HG03039 (cell line): ENCODE data around the gene CLDN19.
"Not testable (repeated sequence)": the region's sequence is repeated elsewhere in the genome, so short reads cannot be mapped to it uniquely, and the experiment has no call there.

Experiments
- ATAC-seq: cut with Tn5 transposase; IDR thresholded peaks from one replicate; pipeline ENCODE4 v1.9.1; 2021; ENCODE audit warnings: mild to moderate bottlenecking, moderate library complexity; ENCODE audit not compliant: unreplicated experiment

The CLDN19 gene

GRCh38 chr1:42714441-42714840 is 25.6 kb downstream of the CLDN19 start:
- not testable (repeated sequence) for ATAC-seq

- no peak for ATAC-seq
Observed at GRCh38 chr1:42713293-42713692, 26.7 kb downstream of the CLDN19 start.

GRCh38 chr1:42712808-42713207 is 27.2 kb downstream of the CLDN19 start:
- ATAC-seq: not testable (repeated sequence)

DNA sequence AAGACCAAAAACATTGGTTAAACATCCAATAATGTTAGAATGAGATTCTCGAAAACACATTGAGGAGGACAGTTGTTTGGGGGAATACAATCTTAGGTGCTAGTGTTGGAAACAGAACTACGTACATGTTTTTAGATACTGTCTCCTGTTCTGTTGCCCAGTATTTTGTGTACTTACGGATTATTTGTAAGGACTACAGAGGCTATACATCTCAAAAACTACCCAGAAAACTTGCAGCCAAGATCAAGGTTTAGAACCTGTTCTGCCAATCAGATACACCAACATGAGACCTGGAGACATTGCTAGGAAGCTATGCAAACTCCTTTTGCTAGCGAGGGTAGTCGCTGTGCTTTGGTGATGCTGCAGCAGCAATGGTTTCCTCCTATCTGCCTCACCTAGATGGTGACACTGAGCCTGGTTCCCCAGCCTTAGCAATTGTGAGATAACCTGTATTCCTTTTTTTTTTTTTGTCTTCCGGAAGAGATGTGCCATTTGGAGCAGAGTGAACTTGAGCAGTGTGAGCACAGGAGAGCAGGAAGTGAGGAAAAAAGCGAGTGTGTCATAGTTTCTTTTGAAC is 36.1 kb downstream of the CLDN19 start:
- no peak for ATAC-seq

- ATAC-seq: no peak
Observed at GRCh38 chr1:42700006-42700405, 40.0 kb downstream of the CLDN19 start.

DNA sequence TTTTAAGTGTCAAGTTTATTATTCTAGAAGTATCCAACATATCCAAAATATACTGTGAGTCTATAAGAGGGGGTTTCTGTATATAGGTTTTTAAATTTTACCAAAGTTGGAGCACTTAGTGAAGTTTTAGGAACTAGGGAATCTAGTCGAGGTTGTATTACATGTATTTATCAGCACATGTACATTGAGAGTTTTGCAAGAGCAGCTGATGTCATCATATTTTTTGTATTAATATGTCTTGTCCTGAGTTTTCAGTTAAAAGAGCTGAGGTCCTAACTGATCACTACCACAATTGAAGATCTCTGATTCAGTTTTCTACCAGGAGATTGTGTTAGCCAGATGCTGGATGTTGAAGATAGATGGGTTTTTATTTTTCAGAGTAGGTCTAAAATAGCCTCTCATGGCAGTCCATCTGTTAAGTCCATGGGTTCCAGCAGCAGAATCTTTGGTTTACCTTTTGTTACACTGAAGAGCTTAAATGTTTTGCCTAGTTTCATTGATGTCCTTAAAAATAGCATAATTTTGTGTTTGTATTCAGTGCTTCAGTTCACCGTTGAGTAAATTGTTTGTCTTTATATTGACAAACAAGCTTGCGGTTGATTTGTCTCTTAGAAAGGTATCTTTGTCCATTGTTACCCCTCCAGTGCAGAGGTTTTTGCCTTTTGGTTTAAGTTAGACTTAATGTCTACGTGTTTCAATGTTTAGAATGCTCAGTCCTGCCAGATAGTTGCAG is 41.8 kb downstream of the CLDN19 start:
- ATAC-seq: no peak

DNA sequence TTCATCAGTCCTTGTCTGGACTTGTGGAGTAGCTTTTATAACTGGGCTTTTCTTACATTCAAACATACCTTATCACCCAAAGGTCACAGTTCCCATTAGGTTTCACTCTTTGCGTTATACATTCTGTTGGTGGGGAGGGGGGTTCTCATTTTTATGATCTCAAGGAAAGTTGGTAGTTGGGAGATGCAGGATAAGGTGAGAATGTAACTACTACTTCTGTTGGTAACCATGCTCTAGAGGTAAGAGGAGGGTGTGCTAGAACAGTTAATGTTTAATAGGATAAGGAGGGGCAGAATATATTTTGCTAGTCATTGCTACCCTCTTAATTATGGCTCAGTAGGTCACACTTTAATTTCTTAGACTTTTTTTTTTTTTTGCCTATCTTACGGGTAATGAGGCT is 47.1 kb downstream of the CLDN19 start:
- no peak for ATAC-seq

DNA sequence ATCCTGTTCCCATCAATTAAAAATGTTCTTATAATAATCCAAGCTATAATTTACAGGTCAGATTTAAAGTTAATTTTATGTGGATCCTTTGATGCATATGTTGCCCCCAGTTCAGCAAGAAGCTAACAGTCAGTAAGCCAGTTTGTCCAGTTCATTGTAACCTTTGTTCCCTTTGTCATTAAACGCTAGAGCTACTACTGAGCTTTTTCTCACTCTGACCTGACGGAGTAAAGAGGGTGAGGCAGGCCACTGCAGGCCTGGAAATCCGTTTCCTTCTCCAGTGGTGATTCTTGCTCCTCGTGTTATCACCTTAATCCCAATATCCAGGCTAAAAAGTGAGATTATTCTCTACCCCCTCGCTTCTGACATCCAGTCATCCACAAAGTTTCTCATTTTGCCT is 47.6 kb downstream of the CLDN19 start:
- no peak for ATAC-seq

DNA sequence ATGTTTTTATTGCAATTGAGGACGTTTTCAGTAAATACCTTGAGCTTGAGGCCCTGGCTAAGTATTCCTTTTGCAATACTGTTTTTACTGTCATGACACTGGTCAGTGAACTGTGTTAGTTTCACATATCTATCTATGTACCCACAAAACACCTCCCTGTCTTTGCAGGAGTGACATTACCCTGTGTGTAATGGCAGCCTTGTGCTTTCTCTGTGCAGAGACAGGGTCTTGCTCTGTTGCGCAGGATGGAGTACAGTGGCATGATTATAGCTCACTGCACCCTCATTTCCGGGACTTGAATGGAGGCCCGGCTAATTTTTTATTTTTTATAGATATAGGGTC is 48.9 kb downstream of the CLDN19 start:
- no peak for ATAC-seq

DNA sequence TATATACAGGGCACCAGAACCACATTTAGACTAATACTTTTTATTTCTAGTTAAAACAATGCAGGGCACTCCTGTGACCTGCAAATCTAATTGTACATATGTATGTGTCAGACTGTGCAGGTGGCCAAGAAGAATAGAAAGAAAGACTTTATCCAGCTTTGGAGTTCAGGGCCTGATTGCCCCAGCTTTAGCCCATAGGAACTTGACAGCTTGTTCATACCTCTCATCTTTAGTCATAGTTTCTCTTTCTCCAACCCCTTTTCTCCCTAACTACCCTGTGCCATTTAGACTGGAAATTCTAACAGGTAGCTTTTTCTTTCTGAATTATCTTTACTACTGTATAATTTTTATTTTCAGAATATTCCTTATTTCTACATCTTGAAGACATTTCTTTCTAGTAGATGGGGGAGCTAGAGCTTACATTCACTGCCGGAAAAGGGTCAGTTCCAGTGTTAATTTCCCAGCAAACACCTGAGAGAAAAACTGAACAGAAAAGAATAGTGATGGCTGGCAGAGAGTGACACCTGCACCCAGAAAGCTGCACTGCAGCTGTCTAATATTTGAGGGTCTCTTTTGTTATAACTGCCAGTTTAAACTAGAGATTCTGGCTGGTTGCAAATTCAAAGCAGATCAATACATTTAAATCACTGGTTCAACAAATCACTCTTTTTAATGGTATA is 49.4 kb downstream of the CLDN19 start:
- no peak for ATAC-seq

DNA sequence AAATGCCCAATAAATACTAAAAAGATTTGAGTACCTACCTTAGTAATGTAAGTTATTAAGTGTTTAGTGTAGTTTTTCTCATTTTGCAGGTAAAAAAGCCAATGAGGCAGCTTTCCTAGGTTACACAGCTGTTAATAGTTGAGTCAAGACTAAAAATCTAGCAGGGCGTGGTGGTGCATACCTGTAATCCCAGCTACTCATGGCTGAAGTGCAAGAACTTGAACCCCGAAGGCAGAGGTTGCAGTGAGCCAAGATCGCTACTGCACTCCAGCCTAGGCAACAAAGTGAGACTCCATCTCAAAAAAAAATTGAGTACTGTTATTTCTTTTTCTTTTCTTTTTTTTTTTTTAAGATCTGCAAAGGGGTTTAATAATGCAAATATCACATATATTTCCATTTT is 50.1 kb downstream of the CLDN19 start:
- no peak for ATAC-seq

DNA sequence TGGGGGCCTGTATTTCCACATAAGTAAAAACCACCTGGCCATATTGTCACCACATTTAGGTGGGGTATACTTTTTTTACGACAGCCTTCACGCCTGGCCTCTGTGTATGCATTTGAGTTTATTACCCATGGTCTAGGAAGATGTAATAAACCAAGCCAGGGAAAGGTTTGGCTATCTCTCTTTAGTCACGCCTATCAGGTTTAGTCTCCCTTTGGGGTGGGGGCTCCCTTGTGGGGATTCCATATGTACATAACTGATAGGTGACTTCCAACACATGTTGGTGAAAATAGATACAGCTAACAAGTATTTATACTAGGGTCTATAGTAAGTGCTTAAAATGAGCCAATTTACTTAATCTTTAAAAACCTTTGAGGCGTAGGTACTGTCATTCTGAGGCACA is 53.6 kb downstream of the CLDN19 start:
- ATAC-seq: no peak

DNA sequence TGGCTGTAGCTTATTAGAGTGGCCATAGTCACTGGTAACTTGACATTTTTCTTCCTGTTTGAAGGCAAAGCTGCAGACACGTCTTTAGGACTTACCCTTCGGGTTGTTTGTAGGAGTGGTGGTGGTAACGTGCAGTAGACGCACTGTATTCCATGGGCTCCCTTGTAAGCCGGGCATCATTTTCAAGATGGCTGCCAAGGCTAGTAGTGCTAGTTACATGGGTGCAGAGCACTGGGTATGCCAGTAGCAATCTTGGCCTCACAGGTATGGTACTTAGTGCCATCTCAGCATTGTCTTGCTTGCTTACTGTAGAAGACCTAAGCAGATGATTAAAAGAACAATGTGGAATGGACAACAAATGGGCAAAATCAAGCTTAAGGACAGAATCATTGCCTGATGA is 55.9 kb downstream of the CLDN19 start:
- no peak for ATAC-seq
